ENCODE data around the gene GPNMB. TPM values are rescaled to one million over a fixed set of nuclear protein-coding genes. Genes with fewer than 3 reads are reported as not detected.

The GPNMB gene
- total and polyA plus RNA-seq, 11 donors = 97.5 to 561 (median 228) TPM

GRCh38 chr7:23285657-23286646 lies 39.4 kb downstream of the GPNMB start:
- TF ChIP-seq CTCF (IDR thresholded peaks at IDR 0.05) (no peak), POLR2A (IDR thresholded peaks at IDR 0.05) (no peak)
- no peak for ATAC-seq

GRCh38 chr7:23287612-23288011 lies 41.0 kb downstream of the GPNMB start:
- WGBS, 4 donors = 86 to 92% (median 90%) methylated on average over 5 of the region's 5 CpGs
- Histone ChIP-seq H3K4me1 (no peaks in the 10 kb centered on the region), H3K27ac (no peak overlapping the region), H3K4me3 (no peak overlapping the region), H3K36me3 (no peaks in the 10 kb centered on the region), H3K27me3 (peaks cover 0 to 3% (median 0%) of the 10 kb centered on the region in 9 donors), H3K9me3 (no peaks in the 10 kb centered on the region)
- no peak for TF ChIP-seq POLR2A (IDR thresholded peaks at IDR 0.05)
- TF ChIP-seq CTCF (IDR thresholded peaks at IDR 0.05) = no peak
- DNase-seq = no peak
- no peak for ATAC-seq
- intact Hi-C loops (cut with DNase I) = no loop called here

More at GRCh38 chr7:23285657-23286646, 39.4 kb downstream of the GPNMB start:
- intact Hi-C loops (cut with DNase I) = no loop called here
- H3K9me3 ChIP-seq = no peaks in the 10 kb centered on the region
- no peak for DNase-seq
- H3K36me3 ChIP-seq = no peaks in the 10 kb centered on the region
- no peak overlapping the region for H3K4me3 ChIP-seq
- H3K27me3 ChIP-seq = no peaks in the 10 kb centered on the region
- H3K27ac ChIP-seq = no peak overlapping the region
- 72 to 79% (median 77%) methylated on average over 18 of the region's 18 CpGs for WGBS, 4 donors
- H3K4me1 ChIP-seq = no peaks in the 10 kb centered on the region

GRCh38 chr7:23290993-23291392 lies 44.4 kb downstream of the GPNMB start:
- TF ChIP-seq POLR2A (IDR thresholded peaks at IDR 0.05) (no peak), CTCF (IDR thresholded peaks at IDR 0.05) (no peak)
- DNase-seq (no peak), ATAC-seq (no peak)
- intact Hi-C loops (cut with DNase I) = loop anchor here in 2 of 10 donors (10.0 kb wide), 2 partner anchors 186 to 244 kb away; partner anchors contain the start of genes KLHL7 (in 1 of the 2) and TRA2A (in 1 of the 2)
- Histone ChIP-seq H3K4me3 (no peak overlapping the region), H3K4me1 (no peaks in the 10 kb centered on the region), H3K27me3 (peaks cover 0 to 7% (median 0%) of the 10 kb centered on the region in 9 donors), H3K36me3 (no peaks in the 10 kb centered on the region), H3K27ac (no peak overlapping the region), H3K9me3 (no peaks in the 10 kb centered on the region)
- 92 to 95% (median 95%) methylated on average over 9 of the region's 9 CpGs for WGBS, 4 donors

- ATAC-seq (no peak), DNase-seq (no peak)
- Histone ChIP-seq H3K4me1 (no peaks in the 10 kb centered on the region), H3K36me3 (no peaks in the 10 kb centered on the region), H3K27me3 (peaks cover 0 to 7% (median 0%) of the 10 kb centered on the region in 9 donors), H3K4me3 (no peak overlapping the region), H3K9me3 (no peaks in the 10 kb centered on the region), H3K27ac (no peak overlapping the region)
- TF ChIP-seq CTCF (IDR thresholded peaks at IDR 0.05) = no peak
- TF ChIP-seq POLR2A (IDR thresholded peaks at IDR 0.05) = no peak
- WGBS, 4 donors = 63 to 70% (median 66%) methylated on average over 3 of the region's 3 CpGs
- intact Hi-C loops (cut with DNase I) = loop anchor here in 2 of 10 donors (10.0 kb wide), 2 partner anchors 187 to 243 kb away; partner anchors contain the start of genes KLHL7 (in 1 of the 2) and TRA2A (in 1 of the 2)
Observed at GRCh38 chr7:23291957-23292560, 45.5 kb downstream of the GPNMB start.

Measured in heart left ventricle (tissue), 16 donors.